Measurements from ENCODE around the gene TCF4.

DNA sequence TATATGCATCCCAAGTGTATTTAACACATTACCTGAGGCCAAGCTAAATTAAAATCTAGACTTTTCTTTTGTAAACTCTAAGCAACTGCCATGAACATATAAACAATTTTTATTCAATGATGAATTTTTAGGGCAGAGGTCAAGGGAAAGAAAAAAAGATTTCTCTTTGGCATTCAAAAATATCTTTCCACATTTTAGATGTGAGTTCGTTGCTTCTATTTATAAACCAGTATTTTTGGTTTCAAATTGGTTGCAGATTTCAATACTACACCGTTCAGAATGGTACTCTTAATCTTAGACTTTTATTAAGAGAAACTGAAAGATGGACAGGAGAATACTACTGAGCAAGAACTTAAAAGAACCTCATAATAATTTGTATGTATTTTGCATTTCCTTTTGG is 335.1 kb downstream of the TCF4 start:
- no peak for TF ChIP-seq POLR2A (IDR thresholded peaks at IDR 0.05)
- TF ChIP-seq, protein P1, sequence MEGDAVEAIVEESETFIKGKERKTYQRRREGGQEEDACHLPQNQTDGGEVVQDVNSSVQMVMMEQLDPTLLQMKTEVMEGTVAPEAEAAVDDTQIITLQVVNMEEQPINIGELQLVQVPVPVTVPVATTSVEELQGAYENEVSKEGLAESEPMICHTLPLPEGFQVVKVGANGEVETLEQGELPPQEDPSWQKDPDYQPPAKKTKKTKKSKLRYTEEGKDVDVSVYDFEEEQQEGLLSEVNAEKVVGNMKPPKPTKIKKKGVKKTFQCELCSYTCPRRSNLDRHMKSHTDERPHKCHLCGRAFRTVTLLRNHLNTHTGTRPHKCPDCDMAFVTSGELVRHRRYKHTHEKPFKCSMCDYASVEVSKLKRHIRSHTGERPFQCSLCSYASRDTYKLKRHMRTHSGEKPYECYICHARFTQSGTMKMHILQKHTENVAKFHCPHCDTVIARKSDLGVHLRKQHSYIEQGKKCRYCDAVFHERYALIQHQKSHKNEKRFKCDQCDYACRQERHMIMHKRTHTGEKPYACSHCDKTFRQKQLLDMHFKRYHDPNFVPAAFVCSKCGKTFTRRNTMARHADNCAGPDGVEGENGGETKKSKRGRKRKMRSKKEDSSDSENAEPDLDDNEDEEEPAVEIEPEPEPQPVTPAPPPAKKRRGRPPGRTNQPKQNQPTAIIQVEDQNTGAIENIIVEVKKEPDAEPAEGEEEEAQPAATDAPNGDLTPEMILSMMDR (IDR thresholded peaks at IDR 0.05): no peak
